Smooth muscle cell (in vitro differentiated cells): ENCODE results near the gene ADAMTSL2. TPM values are rescaled to one million over a fixed set of nuclear protein-coding genes. Genes with fewer than 3 reads are reported as not detected.

Source experiments
- DNase-seq: peaks from one replicate; lab custom pipeline; 2025; ENCODE audit not compliant: unreplicated experiment; lab: John Stamatoyannopoulos, UW
- H2AFZ ChIP-seq: fragments of 200-600 bp; sonication (generic); 2 replicates; pipeline ENCODE4 v1.6.0; 2016; ENCODE audit warnings: antibody characterized with exemption, low read depth, mild to moderate bottlenecking
- H3F3A ChIP-seq: fragments of 200-600 bp; sonication (generic); 2 replicates; pipeline ENCODE4 v1.6.0; 2017; ENCODE audit warnings: antibody characterized with exemption, low read depth
- H3K27ac ChIP-seq: fragments of 200-600 bp; sonication (generic); 2 replicates; pipeline ENCODE4 v1.5.1; 2016; ENCODE audit warnings: low read depth, mild to moderate bottlenecking
- H3K27me3 ChIP-seq: fragments of 200-600 bp; sonication (generic); 2 replicates; pipeline ENCODE4 v1.6.1; 2016; ENCODE audit warnings: low read depth, mild to moderate bottlenecking
- H3K36me3 ChIP-seq: fragments of 200-600 bp; sonication (generic); 2 replicates; pipeline ENCODE4 v1.5.1; 2016; ENCODE audit warnings: low read depth
- H3K4me1 ChIP-seq: fragments of 200-600 bp; sonication (generic); 2 replicates; pipeline ENCODE4 v1.5.1; 2016; ENCODE audit warnings: low read depth
- H3K4me2 ChIP-seq: fragments of 200-600 bp; sonication (generic); 2 replicates; pipeline ENCODE4 v1.6.0; 2016; ENCODE audit warnings: mild to moderate bottlenecking
- H3K4me3 ChIP-seq: fragments of 200-600 bp; sonication (generic); 2 replicates; pipeline ENCODE4 v1.5.1; 2016; ENCODE audit warnings: mild to moderate bottlenecking
- H3K79me2 ChIP-seq: fragments of 200-600 bp; sonication (generic); 2 replicates; pipeline ENCODE4 v1.6.0; 2016; ENCODE audit warnings: low read depth, mild to moderate bottlenecking
- H3K9ac ChIP-seq: fragments of 200-600 bp; sonication (generic); 2 replicates; pipeline ENCODE4 v1.6.0; 2016; ENCODE audit warnings: low read depth
- H3K9me3 ChIP-seq: fragments of 200-600 bp; sonication (generic); replicated peaks from 2 replicates; pipeline ENCODE4 v1.5.1; 2016; ENCODE audit warnings: low read depth
- H4K20me1 ChIP-seq: fragments of 200-600 bp; sonication (generic); 2 replicates; pipeline ENCODE4 v1.6.0; 2016; ENCODE audit warnings: low read depth
- WGBS: methylation state at CpG from one replicate; pipeline ENCODE4 v1.1.7; 2016; ENCODE audit warnings: low lambda C conversion rate; 5-methylcytosine and 5-hydroxymethylcytosine counted together
- polyA plus RNA-seq: library from polyadenylated mRNA; unstranded; fragments of >200 nt; fragmentation: Nextera tagmentation; extraction: Ambion mirVana; gene quantifications from 2 replicates; pipeline ENCODE4 v1.2.1, GENCODE V29; 2016
- total RNA-seq: library from RNA; depleted of rRNA; stranded (reverse); fragments of >200 nt; gene quantifications from 2 replicates; pipeline ENCODE4 v1.2.3, GENCODE V29; 2014
- TF ChIP-seq, protein P1 (sequence below): fragments of 200-600 bp; sonication (generic); IDR thresholded peaks from 2 replicates; pipeline ENCODE4 v1.5.1; 2017; ENCODE audit warnings: borderline replicate concordance, mild to moderate bottlenecking, antibody characterized with exemption; ENCODE audit not compliant: insufficient read depth, poor library complexity, severe bottlenecking

The ADAMTSL2 gene
- total and polyA plus RNA-seq, 2 experiments from 2014 or later = 8.1 to 10.5 TPM

GRCh38 chr9:133511607-133512006 lies 22.9 kb upstream of the ADAMTSL2 start:
- Histone ChIP-seq H3K9ac (no peak overlapping the region), H3K4me2 (no peak overlapping the region), H3K9me3 (no peaks in the 10 kb centered on the region), H4K20me1 (no peaks in the 10 kb centered on the region), H3F3A (no peaks in the 10 kb centered on the region), H3K4me3 (no peak overlapping the region), H3K79me2 (no peaks in the 10 kb centered on the region), H3K4me1 (peaks cover 12% of the 10 kb centered on the region), H3K27ac (no peak overlapping the region), H2AFZ (no peak overlapping the region), H3K27me3 (no peaks in the 10 kb centered on the region), H3K36me3 (no peaks in the 10 kb centered on the region)
- 88% methylated on average over 10 of the region's 10 CpGs for WGBS
- DNase-seq = no peak
- TF ChIP-seq, protein P1, sequence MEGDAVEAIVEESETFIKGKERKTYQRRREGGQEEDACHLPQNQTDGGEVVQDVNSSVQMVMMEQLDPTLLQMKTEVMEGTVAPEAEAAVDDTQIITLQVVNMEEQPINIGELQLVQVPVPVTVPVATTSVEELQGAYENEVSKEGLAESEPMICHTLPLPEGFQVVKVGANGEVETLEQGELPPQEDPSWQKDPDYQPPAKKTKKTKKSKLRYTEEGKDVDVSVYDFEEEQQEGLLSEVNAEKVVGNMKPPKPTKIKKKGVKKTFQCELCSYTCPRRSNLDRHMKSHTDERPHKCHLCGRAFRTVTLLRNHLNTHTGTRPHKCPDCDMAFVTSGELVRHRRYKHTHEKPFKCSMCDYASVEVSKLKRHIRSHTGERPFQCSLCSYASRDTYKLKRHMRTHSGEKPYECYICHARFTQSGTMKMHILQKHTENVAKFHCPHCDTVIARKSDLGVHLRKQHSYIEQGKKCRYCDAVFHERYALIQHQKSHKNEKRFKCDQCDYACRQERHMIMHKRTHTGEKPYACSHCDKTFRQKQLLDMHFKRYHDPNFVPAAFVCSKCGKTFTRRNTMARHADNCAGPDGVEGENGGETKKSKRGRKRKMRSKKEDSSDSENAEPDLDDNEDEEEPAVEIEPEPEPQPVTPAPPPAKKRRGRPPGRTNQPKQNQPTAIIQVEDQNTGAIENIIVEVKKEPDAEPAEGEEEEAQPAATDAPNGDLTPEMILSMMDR = no peak

DNA sequence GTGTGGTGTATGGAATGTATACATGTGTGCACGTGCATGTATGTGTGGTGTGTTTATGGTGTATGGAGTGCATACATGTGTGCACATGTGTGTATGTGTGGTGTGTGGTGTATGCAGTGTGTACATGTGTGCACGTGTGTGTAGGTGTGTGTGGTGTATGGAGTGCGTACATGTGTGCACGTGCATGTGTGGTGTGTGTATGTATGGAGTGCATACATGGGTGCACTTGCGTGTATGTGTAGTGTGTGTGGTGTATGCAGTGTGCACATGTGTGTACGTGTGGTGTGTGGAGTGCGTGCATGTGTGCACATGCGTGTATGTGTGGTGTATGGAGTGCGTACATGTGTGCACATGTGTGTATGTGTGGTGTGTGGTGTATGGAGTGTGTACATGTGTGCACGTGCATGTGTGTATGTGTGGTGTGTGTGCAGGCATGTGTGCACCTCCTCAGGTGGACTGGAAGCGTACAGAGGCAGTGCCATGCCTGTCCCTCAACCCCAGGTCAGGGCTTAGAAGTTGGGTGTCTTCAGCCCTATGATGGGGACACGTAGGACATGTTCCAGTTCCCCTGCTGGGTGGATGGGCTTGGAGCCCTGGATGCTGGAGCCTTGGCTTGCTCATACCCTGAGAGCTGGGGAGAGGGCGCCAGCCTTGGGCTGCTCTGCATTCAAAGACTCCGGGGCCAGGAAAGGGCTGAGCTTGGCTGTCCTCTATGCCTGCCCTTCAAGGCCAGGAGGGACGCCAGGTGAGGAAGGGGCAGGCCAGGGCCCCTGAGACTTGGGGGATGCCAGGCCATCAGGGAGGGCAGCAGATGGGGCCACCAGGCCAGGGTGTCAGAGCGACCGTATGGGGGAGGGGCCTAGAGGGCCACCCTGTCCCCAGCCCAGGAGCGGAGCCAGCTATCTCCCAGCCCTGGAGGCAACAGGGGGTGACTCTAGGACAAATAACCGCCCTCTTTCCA lies 22.0 kb upstream of the ADAMTSL2 start:
- no peaks in the 10 kb centered on the region for H3K36me3 ChIP-seq
- DNase-seq = no peak
- no peaks in the 10 kb centered on the region for H3K9me3 ChIP-seq
- H3K9ac ChIP-seq = no peak overlapping the region
- H3K79me2 ChIP-seq = no peaks in the 10 kb centered on the region
- H3K4me3 ChIP-seq = no peak overlapping the region
- H3F3A ChIP-seq = no peaks in the 10 kb centered on the region
- no peaks in the 10 kb centered on the region for H4K20me1 ChIP-seq
- H3K27ac ChIP-seq = no peak overlapping the region
- H3K27me3 ChIP-seq = no peaks in the 10 kb centered on the region
- no peak overlapping the region for H2AFZ ChIP-seq
- 93% methylated on average over 19 of the region's 19 CpGs for WGBS
- peaks cover 12% of the 10 kb centered on the region for H3K4me1 ChIP-seq
- H3K4me2 ChIP-seq = no peak overlapping the region
- TF ChIP-seq, protein P1 = no peak

- no peak overlapping the region for H3K27ac ChIP-seq
- no peak overlapping the region for H3K4me3 ChIP-seq
- H3F3A ChIP-seq = no peaks in the 10 kb centered on the region
- DNase-seq = no peak
- no peak overlapping the region for H3K4me2 ChIP-seq
- WGBS = 86% methylated on average over 24 of the region's 28 CpGs
- TF ChIP-seq, protein P1 = no peak
- no peaks in the 10 kb centered on the region for H4K20me1 ChIP-seq
- H3K4me1 ChIP-seq = peaks cover 12% of the 10 kb centered on the region
- H3K9me3 ChIP-seq = no peaks in the 10 kb centered on the region
- H2AFZ ChIP-seq = no peak overlapping the region
- H3K36me3 ChIP-seq = no peaks in the 10 kb centered on the region
- H3K9ac ChIP-seq = no peak overlapping the region
- H3K79me2 ChIP-seq = no peaks in the 10 kb centered on the region
- no peaks in the 10 kb centered on the region for H3K27me3 ChIP-seq
These were observed 21.0 kb upstream of the ADAMTSL2 start for GRCh38 chr9:133513214-133514100.
